HG03095 (cell line): ENCODE data around the gene CA12.

Experiments used
- ATAC-seq: cut with Tn5 transposase; IDR thresholded peaks from one replicate; pipeline ENCODE4 v1.9.1; 2021; ENCODE audit warnings: moderate library complexity; ENCODE audit not compliant: unreplicated experiment

CA12 gene

DNA sequence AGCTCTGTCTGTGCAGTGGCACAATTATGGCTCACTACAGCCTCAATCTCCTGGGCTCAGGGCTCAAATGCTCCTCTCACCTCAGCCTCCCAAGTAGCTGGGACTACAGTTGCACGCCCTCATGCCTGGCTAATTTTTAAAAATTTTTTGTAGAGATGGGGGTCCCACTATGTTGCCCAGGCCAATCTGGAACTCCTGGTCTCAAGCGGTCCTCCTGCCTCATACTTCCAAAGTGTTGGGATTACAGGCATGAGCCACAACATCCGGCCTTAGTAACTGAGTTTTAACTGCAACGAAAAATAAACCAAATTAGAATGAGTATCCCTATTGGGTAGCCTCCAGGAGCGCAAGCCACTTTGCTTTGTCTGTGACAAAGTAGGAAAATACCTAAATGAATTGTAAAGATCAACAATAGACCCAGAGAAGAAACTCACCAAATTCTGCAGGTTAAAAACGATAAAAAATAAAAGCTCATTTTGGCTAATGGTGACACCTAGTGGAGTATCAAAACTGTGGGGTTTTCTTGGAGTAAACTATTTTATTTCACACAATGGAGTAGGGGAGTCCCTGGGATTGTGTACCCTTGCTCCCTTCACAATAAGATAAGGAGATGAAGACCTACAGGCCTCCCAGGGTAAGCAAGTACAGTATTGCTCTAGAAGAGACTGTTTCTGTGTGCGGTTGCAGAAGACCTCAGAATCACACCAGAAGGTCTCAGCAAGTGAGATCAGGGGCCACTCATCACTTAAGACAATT, 21.0 kb upstream of the CA12 start:
- ATAC-seq = no peak

DNA sequence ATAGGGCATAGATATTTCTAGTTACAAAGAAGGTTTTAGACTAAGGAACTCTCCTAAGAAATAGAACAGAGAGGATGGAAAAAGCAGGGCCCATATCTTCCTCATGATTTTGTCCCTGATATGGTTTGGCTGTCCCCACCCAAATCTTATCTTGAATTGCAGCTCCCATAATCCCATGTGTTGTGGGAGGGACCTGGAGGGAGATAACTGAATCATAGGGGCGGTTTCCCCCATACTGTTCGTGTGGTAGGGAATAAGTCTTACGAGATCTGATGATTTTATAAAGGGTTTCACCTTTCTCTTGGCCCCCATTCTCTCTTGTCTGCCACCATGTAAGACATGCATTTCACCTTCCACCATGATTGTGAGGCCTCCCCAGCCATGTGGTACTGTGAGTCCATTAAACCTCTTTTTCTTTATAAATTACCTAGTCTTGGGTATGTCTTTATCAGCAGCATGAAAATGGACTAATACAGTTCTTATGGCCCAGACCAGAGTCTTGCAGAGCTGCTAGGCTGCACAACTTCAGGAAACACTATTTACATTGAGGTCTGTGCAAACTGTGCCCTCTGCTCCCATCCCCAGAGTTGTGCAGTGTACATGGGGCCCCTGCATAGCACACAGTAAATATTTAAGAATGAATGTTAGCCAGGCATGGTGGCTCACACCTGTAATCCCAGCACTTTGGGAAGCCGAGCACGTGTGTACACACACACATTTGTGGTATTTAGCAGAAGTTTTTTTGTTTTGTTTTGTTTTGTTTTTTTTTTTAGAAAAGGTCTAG, 20.3 kb upstream of the CA12 start:
- no peak for ATAC-seq

DNA sequence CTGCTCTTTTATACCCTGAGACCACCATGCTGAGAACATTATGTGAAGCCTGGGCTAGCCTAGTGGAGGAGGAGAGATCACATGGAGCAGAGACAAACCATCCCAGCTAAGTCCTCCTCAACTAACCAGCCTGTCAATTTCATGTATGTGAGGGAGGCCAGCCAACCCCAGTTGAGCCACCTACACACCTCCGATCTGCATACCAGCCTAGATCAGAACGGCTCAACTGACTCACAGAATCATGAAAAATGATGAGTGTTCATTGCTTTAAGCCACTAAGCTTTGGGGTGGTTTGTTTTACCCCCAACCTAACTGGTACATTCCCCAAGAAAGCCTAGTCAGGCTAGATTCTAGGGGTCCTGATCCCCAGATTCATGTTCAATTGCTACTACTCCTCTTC, 19.4 kb upstream of the CA12 start:
- ATAC-seq = no peak

DNA sequence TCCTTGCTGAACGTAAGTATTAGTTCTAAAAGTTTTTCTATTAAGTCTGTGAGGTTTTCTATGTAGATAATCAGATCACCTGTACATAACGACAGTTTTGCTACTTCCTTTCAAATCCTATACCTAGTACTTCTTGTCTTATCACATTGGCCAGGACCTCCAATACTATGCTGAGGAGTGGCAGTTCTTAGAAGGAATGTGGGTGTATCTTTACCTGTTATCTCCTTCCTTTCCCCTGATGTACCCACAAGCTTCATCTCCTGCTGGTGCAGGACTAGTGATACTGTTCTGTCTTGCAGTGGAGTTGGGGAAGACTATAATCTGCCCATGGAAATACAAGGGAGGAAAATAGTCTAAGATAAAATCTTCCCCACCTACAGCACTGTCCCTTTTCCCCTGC, 16.8 kb upstream of the CA12 start:
- ATAC-seq = no peak

DNA sequence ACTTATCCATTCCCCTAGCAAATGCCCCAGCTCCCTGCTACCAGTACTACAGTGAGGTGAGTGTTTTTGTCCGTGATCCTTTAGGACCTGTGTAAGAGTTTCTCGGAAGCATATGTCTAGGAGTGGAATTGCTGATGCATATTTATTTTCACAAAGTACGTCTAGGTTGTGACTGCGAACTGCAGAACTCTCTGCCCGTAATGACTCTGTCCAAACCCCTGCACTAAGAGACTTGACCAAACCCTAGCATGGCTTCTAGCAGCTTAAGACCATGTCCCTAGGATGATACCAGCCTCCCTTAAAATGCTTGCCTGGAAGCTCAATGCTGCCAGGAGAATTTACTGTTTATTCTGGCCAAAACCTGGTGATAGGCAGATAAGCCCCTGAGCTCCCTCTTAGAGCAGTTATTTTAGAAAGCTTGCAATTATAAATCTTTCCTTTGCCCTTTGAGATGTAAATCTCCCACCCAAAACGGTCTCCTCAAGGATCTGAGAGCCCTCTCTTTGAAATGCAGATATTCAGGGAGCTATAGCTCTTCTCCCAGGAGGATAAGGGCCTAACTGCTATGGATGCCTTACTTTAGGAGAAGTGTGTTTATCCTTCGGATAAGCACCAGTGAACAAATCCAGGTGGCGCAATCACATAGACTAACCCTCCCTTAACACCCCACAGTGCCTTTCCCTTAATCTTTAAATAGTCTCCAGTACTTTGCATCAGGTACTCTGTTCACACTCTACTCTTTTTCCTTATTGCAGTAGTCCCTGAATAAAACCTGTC, 14.7 kb upstream of the CA12 start:
- no peak for ATAC-seq

DNA sequence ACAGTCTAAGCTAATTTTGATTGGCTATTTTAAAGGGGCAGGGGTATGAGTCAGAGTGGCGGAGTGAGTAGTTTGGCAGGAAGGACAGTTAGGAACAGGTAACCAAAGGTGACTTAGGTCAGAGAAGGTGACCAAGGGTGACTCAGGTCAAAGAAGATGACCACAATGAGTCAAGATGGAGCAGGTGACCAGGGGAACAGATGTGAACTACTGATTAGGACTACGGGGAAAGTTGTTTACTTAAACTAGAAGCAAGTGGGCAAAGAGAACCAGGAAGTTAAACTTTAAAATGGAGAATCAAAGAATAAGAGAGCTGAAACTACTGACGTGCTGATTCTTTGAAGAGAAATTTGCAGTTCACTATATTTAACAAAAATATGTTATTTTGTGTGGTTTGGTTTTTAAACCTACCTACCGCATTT, 14.1 kb upstream of the CA12 start:
- ATAC-seq = no peak

DNA sequence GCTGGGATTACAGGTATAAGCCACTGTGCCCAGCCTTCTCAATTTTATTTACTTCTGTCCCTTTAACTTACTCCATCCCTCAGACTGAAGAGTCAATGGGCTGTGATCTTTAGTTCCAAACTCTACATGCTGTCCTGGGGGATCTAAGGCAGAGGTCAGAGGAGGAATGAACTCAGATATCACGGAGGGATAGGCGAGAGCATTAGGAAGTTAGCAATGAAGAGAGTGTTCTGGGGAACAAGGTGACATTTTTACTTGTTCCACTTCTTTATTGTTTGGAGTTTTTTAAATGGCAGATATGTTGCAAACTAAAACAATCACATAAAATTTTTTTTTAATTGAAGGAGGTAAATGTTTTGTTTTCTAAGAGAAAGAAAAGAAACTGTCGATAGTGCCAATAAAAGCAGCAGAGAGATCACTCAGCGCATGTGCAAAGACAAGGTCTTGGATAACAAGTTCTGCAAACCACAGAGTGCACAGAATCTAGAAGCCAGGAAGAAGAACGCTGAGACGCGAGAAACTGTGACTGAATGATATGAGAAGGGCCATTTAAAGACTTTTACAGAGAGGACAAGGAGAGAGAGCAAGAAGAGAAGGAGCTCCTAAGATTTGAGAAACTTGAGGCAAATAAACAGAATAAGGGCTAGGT, 10.8 kb upstream of the CA12 start:
- ATAC-seq = no peak

DNA sequence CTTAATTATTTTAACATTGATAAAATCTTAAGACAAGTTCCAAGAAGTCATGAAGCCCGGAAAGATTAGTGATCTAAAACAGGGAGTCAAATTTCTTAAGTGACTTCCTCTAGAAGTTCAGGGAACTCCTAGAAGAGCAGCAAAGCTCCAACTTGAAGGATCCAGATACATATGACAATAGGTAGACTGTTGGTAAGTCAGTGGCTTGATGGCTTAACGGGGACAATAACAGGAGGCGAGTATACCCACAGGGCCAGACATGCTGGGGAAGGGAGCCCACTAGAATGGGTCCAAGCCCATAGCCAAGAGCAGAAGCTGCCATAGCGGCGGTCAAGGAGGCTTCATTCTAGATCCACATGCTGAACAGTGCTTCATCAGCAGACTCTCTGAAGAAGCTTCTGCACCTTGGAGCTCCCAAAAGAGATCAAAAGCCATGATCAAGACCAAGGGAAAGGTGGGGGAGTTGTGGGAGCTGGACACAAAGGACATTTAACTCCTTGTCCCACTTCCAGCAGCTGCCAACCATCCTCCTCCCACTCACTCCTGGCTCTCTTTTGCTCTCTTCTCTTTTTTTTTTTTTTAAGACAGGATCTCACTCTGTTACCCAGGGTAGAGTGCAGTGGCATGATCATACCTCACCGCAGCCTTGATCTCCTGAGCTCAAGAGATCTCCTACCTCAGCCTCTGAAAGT, 10.2 kb upstream of the CA12 start:
- no peak for ATAC-seq

DNA sequence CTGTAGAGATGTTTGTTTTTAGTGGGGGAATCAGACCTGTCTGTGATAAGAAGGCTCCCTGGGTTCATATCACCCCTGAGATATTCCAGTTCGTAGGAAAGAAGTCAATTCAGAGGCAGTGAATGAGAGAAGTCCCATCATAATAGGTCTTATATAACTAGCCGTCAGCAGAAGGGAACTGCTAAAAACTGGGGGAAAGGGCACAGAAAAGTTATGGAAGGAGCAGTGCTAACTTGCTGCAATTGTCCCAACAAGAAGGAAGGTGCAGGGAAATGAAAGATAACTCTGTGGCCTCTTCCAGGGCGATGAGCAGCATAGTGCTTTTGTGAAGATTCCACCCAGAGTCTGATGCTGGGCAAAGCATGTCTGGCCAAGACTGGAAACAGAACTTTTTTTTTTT, 9.0 kb upstream of the CA12 start:
- ATAC-seq = no peak

DNA sequence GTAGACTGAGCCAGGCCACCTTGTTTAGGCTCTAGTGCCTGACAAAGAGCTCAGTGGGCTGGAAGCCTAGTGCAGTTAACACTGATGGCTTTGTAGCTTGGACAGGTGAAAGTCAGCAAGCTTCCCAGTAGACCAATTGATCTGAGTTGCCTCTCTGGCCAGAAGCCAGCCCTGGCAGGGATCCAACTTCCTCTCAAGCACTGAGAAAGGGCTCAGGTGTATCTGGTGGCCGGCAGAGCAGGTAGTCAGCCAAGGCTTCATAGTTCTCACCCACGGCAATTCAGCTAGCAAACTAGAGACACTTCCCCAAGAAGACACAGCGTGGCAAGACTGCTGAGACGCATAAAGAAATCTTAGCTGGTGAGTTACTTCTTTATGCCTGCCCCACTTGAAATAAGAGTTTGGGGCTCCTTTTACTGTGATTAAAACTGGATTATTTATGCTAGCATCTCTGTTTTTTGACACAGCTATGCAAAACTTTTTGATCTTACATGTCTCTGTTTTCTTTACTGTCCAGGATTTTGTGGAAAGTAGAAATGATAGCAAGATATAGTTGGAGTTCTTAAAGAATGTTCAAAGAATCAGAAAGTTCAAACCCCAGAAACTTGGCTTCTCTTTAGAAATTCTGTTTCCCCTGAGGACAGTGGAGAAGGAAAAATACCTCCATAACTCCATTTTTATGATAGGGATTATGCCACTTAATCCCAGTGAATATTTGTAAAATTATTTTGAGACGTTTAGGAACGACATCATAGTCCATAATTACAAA, 8.4 kb upstream of the CA12 start:
- ATAC-seq = no peak

DNA sequence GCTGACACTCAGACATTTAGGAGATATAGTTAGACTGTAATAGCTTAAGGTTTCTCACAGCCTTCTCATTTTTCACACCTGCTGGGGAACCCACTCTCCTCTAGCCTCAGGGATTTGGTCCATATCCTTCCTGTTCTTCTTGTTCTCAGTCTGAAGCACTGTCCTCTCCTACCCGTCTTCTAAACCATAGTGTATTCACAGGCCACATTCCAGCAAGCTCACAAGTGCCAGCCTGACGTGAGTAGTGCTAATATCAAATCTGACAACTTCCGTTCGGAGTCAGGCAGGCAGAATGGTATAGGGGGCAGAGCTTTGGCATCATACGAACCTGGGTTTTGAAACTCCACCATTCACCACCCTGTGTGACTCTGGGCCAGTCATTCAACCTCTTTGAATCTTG, 6.9 kb upstream of the CA12 start:
- no peak for ATAC-seq

DNA sequence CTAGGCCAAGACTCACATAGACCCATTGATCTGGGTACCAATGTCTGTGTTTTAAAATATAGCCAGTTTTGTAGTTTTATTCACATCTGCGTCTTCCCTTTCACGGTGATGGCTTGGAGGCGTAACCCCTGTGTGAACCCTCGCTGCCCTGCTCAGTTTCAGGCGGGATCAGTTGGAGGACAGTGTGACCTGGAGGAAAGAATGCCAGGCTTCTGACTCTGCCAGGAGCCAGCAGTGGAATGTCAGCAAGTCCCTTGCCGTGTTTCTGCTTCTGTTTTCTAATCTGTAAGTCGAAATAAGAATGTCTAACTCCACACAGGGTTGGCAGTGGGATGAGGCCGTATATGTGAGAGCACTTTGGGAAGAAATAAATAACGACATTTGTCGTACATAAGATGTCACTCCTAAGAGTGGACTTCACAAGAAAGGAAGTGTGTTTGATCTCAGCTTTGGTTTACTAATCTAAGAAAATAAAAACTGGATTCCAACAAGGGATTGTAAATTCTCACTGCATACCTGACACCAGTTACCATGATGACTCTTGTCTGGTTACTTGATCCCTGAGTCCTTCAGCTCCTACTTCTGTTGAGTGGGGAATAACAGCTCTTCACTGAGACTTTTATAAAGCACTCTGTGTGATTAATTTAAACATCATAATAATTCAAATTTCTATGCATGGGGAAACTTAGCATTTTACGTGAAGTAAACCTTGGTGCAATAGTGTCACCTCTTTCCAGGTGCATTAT, 6.3 kb upstream of the CA12 start:
- ATAC-seq = no peak

DNA sequence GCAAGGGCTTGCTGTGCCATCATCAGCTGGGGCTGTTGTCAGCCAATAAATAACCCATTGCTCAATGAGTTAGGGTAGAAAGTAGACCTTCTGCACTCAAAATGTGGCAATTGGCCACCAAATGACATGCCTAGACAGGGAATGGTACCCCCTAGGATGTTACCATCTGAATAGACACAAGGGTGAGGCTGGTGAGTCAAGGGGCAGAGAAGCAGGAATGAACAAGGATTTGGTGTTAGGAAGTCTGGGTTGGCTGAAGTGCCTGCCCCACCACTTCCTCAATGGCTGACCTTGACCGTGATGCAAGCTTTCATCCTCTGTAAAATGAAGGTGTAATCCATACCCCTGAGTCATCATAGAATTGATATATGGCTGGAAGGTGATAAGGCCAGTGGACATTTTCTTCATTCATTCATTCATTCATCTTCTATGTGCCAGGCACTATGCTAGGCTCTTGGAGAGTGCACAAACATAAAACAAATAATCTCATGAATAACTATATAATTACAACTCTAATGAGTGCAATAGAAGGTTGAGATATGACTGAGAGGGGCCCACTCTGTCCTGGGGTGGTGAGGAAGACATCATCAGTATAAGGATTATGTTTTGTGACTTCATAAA, 4.4 kb upstream of the CA12 start:
- no peak for ATAC-seq

DNA sequence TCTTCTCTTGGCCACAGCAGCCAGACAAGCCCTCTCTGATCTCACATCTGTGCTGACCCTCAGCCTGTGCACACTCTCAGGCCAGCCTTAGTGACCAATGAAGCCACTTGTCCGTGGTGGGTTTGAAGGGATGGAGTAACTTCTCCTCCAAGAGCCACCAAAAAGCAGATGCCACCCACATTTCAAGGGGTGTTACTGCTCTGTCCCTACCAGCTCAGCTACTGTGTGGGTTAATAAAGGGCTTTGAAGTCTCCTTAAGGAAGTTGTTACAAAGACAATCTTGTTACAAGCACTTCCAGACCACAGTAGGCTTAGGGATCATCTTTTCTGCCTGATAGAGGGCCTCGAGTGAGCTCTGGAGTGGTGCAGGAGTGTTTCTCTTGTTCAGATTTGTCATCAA, 3.3 kb upstream of the CA12 start:
- ATAC-seq = no peak

DNA sequence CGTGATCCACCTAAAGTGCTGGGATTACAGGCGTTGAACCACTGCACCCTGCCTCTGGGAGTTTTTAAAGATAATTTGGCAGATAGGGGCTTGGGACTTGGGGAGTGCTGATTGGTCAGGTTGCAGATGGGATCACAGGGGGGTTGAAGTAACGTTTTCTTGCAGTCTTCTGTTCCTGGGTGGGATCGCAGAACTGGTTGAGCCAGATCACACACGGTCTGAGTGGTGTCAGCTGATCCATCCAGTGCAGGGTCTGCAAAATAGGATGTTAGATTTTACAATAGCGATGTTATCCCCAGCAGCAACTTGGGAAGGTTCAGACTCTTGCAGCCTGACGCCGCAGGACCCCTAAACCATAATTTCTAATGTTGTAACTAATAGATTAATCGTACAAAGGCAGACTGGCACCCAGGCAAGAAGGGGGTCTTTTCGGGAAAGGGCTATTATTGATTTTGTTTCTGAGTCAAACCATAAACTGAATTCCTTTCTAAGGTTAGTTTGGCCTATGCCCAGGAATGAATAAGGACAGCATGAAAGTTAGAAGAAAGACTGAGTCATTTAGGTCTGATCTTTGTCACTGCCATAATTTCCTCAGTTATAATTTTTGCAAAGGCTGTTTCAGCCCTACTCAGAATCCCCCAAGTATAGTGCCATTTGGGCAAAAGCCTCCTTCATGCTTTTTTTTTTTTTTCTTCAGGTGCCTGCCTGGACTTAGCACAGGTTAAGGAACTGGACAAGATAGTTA, 1.5 kb upstream of the CA12 start:
- ATAC-seq = no peak

DNA sequence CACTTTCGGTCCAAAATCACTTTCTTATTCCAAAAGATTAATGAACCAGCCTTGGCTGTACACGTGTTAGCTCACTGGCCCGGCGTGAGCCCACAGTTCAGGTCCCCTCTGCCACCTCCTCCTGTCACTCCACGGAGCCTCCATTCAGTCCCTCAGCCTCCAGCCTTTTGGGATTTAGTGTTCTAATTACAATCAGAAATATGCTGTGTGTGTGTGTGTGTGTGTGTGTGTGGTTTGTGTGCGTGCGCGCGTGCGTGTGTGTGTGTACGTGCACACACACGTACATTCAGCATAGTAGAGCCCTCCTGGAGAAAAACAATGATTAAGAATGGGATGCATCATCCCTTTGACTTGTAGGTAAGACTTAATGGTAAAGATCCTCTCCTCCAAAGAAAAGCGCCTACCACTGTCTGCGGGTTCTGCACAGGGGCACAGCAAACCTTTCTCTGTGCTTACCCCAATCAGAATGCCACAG, 801 bp downstream of the CA12 start:
- no peak for ATAC-seq

DNA sequence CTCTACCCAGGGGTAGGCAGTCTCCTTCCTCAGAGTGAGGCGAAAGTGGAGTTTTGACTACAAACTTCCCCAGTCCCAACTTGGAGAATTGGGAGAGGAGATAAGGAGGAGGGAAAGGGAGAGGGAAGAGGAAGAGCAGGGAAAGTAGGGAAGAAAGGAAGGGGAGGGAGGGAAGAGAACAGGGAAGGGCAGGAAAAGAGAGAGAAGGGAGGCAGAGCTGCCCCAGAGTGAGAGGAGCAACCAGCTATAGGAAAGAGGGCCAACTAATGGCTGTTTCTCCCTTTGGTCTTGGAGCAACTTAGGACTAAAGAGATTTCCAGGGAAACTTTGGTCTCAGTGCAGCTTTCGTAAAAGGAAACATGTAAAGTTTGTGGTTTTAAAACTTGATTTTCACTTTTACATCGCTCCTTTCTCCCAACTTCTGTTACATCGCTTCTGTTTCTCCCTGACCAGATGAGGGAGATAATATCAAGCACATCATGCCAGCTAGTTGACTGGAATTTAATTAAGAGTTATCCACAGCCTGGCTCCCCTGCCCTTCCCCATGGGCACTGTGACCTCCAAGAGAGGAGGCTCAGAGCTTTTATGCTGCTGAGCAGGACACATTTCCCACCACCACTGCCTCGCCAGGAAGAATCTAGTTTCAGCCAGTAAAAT, 1.4 kb downstream of the CA12 start:
- no peak for ATAC-seq
